ENCODE data around the gene SLC4A1AP.
A peak's percentile ranks its signal among the peaks of the same experiment; 100 is the strongest.

DNA sequence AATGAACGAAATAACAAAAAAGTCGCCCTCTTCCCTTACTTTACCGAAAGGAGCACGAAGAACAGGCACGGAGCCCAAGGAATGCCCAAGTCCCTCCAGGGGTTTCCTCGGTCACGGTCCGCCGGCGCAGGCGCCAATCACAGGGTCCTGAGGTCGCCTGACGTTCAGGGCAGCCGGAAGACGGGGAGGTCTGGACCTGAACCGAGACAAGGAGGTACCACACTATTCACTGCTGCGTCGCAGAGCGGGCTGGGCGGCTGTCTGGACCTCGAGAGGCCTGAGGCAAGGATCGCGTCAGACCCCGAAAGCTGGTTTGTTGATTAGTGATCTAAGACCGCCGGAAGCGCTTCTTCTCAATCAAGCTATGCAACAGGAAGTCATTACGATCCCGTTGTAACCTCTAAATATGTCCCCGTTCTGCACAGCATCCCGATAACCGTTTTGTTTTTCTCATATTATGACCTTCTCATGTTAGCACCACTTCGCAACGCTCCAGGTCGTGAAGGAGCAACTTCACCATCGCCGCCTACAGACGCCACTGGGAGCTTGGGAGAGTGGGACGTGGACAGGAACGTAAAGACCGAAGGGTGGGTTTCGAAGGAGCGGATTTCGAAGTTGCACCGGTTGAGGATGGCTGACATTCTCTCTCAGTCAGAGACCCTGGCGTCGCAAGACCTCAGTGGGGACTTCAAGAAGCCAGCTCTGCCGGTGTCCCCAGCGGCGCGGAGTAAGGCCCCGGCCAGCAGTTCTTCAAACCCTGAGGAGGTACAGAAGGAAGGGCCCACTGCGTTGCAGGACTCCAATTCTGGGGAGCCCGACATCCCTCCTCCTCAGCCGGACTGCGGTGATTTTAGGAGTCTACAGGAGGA, at the start of gene SLC4A1AP, which contains the start of gene SUPT7L:
- no peak for TF ChIP-seq EP300 (IDR thresholded peaks at IDR 0.05)
- TF ChIP-seq, protein P1, sequence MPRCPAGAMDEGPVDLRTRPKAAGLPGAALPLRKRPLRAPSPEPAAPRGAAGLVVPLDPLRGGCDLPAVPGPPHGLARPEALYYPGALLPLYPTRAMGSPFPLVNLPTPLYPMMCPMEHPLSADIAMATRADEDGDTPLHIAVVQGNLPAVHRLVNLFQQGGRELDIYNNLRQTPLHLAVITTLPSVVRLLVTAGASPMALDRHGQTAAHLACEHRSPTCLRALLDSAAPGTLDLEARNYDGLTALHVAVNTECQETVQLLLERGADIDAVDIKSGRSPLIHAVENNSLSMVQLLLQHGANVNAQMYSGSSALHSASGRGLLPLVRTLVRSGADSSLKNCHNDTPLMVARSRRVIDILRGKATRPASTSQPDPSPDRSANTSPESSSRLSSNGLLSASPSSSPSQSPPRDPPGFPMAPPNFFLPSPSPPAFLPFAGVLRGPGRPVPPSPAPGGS (IDR thresholded peaks at IDR 0.05), result 0 out of 3 replicates have a peak, but pooled peaks have one; percentile 64
- TF ChIP-seq, protein P2, sequence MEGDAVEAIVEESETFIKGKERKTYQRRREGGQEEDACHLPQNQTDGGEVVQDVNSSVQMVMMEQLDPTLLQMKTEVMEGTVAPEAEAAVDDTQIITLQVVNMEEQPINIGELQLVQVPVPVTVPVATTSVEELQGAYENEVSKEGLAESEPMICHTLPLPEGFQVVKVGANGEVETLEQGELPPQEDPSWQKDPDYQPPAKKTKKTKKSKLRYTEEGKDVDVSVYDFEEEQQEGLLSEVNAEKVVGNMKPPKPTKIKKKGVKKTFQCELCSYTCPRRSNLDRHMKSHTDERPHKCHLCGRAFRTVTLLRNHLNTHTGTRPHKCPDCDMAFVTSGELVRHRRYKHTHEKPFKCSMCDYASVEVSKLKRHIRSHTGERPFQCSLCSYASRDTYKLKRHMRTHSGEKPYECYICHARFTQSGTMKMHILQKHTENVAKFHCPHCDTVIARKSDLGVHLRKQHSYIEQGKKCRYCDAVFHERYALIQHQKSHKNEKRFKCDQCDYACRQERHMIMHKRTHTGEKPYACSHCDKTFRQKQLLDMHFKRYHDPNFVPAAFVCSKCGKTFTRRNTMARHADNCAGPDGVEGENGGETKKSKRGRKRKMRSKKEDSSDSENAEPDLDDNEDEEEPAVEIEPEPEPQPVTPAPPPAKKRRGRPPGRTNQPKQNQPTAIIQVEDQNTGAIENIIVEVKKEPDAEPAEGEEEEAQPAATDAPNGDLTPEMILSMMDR (IDR thresholded peaks at IDR 0.05), result 0 out of 3 replicates have a peak, but pooled peaks have one; percentile 4
- no peak for TF ChIP-seq NR3C1 (IDR thresholded peaks at IDR 0.05)
- no peak for TF ChIP-seq CHD4 (IDR thresholded peaks at IDR 0.05; ENCODE audit: borderline replicate concordance)
- TF ChIP-seq CEBPB (IDR thresholded peaks at IDR 0.05), result peak in 1 of 2 experiments; percentile 74; a peak in 1 of 4 replicates
- TF ChIP-seq BHLHE40 (IDR thresholded peaks at IDR 0.05; ENCODE audit: low read depth, low read length), result no peak
- no peak for TF ChIP-seq CHD2 (IDR thresholded peaks at IDR 0.05; ENCODE audit: low read length, partially characterized antibody)
- TF ChIP-seq JUN (IDR thresholded peaks at IDR 0.05), result peak; percentile 91
- TF ChIP-seq, protein P3, sequence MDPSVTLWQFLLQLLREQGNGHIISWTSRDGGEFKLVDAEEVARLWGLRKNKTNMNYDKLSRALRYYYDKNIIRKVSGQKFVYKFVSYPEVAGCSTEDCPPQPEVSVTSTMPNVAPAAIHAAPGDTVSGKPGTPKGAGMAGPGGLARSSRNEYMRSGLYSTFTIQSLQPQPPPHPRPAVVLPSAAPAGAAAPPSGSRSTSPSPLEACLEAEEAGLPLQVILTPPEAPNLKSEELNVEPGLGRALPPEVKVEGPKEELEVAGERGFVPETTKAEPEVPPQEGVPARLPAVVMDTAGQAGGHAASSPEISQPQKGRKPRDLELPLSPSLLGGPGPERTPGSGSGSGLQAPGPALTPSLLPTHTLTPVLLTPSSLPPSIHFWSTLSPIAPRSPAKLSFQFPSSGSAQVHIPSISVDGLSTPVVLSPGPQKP (IDR thresholded peaks at IDR 0.05; ENCODE audit: low read depth, low read length), result no peak
- TF ChIP-seq, protein P4, sequence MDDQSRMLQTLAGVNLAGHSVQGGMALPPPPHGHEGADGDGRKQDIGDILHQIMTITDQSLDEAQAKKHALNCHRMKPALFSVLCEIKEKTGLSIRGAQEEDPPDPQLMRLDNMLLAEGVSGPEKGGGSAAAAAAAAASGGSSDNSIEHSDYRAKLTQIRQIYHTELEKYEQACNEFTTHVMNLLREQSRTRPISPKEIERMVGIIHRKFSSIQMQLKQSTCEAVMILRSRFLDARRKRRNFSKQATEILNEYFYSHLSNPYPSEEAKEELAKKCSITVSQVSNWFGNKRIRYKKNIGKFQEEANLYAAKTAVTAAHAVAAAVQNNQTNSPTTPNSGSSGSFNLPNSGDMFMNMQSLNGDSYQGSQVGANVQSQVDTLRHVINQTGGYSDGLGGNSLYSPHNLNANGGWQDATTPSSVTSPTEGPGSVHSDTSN (IDR thresholded peaks at IDR 0.05), result no peak
- no peak for TF ChIP-seq KDM1A (IDR thresholded peaks at IDR 0.05; ENCODE audit: low read depth)
